GM23338 (cell line): Measurements from ENCODE around the gene KLHL40. TPM values are rescaled to one million over a fixed set of nuclear protein-coding genes. Genes with fewer than 3 reads are reported as not detected.

Experiments used
- ATAC-seq: fragments of 200-7000 bp; cut with Tn5 transposase; 3 replicates; pipeline ENCODE4 v1.9.1; 2020
- DNase-seq: peaks from one replicate; pipeline ENCODE4 v3.0.0-alpha.2; 2015; ENCODE audit warnings: low spot score
- H2AFZ ChIP-seq: fragments of 200-600 bp; sonication (generic); 2 replicates; pipeline ENCODE4 v1.8.0; 2016; ENCODE audit warnings: antibody characterized with exemption, mild to moderate bottlenecking, moderate library complexity
- H3F3A ChIP-seq: fragments of 200-600 bp; sonication (generic); replicated peaks from 2 replicates; pipeline ENCODE4 v1.8.0; 2017; ENCODE audit warnings: antibody characterized with exemption, mixed run types, low read depth
- H3K27ac ChIP-seq: fragments of 200-600 bp; sonication (generic); 2 replicates; pipeline ENCODE4 v1.6.1; 2016; ENCODE audit warnings: low read depth
- H3K27me3 ChIP-seq: fragments of 200-600 bp; sonication (generic); 2 replicates; pipeline ENCODE4 v1.8.0; 2016; ENCODE audit warnings: mild to moderate bottlenecking, mixed run types, moderate library complexity; ENCODE audit not compliant: insufficient read depth
- H3K36me3 ChIP-seq: fragments of 200-600 bp; sonication (generic); 2 replicates; pipeline ENCODE4 v1.8.0; 2016; ENCODE audit warnings: mild to moderate bottlenecking; ENCODE audit not compliant: insufficient read depth
- H3K4me1 ChIP-seq: fragments of 200-600 bp; sonication (generic); 2 replicates; pipeline ENCODE4 v1.8.0; 2016; ENCODE audit warnings: mild to moderate bottlenecking, moderate library complexity; ENCODE audit not compliant: insufficient read depth
- H3K4me2 ChIP-seq: fragments of 200-600 bp; sonication (generic); 2 replicates; pipeline ENCODE4 v1.7.1; 2017; ENCODE audit warnings: mixed run types
- H3K4me3 ChIP-seq: fragments of 200-600 bp; sonication (generic); 2 replicates; pipeline ENCODE4 v1.6.1; 2016; ENCODE audit warnings: mixed run types
- H3K79me2 ChIP-seq: fragments of 200-600 bp; sonication (generic); replicated peaks from 2 replicates; pipeline ENCODE4 v1.8.0; 2017; ENCODE audit warnings: mild to moderate bottlenecking; ENCODE audit not compliant: insufficient read depth
- H3K9me2 ChIP-seq: fragments of 200-600 bp; sonication (generic); 2 replicates; pipeline ENCODE4 v1.8.0; 2017; ENCODE audit not compliant: insufficient read depth
- H4K20me1 ChIP-seq: fragments of 200-600 bp; sonication (generic); replicated peaks from 2 replicates; pipeline ENCODE4 v1.8.0; 2017; ENCODE audit warnings: mild to moderate bottlenecking; ENCODE audit not compliant: insufficient read depth
- H3K27ac Mint-ChIP-seq: 2 replicates; pipeline ENCODE4 v1.8.0; 2020; ENCODE audit warnings: inconsistent platforms, mild to moderate bottlenecking, moderate library complexity, mixed read lengths
- H3K27me3 Mint-ChIP-seq: 3 replicates; pipeline ENCODE4 v1.8.0; 2022; ENCODE audit warnings: low read depth, mild to moderate bottlenecking, moderate library complexity, mixed read lengths, inconsistent platforms; ENCODE audit not compliant: insufficient read depth, poor library complexity
- H3K36me3 Mint-ChIP-seq: 3 replicates; pipeline ENCODE4 v1.8.0; 2021; ENCODE audit warnings: low read depth, mild to moderate bottlenecking, inconsistent platforms, moderate library complexity, mixed read lengths
- H3K4me1 Mint-ChIP-seq: 3 replicates; pipeline ENCODE4 v1.8.0; 2020; ENCODE audit warnings: mild to moderate bottlenecking, inconsistent platforms, mixed read lengths
- H3K4me3 Mint-ChIP-seq: 3 replicates; pipeline ENCODE4 v1.8.0; 2021; ENCODE audit warnings: moderate library complexity, mild to moderate bottlenecking, inconsistent platforms, mixed read lengths
- H3K9me3 Mint-ChIP-seq: 3 replicates; pipeline ENCODE4 v1.8.0; 2020; ENCODE audit warnings: moderate library complexity, mild to moderate bottlenecking, inconsistent platforms, mixed read lengths
- CREB1 ChIP-seq: fragments of 250-450 bp; sonication (Bioruptor Pico); IDR thresholded peaks from 2 replicates; pipeline ENCODE4 v1.5.0; 2020; ENCODE audit warnings: low read depth, mild to moderate bottlenecking, moderate library complexity
- CTCF ChIP-seq, 2 experiments: fragments of 200-600 bp in 1 of 2; sonication (generic) in 1 of 2; conservative IDR thresholded peaks; 2 replicates each; pipeline versions ENCODE4 v1.5.1 to v1.6.1; 2016 to 2017; ENCODE audit warnings: antibody characterized with exemption in 2 of 2, low read depth in 2 of 2, mild to moderate bottlenecking in 2 of 2, moderate library complexity in 1 of 2
- ETS1 ChIP-seq: IDR thresholded peaks from 2 replicates; pipeline ENCODE4 v1.6.1; 2016; ENCODE audit warnings: antibody characterized with exemption
- EZH2phosphoT487 ChIP-seq: fragments of 200-600 bp; sonication (generic); IDR thresholded peaks from one replicate; pipeline ENCODE4 v1.8.1; 2018; ENCODE audit warnings: antibody characterized with exemption; ENCODE audit not compliant: unreplicated experiment
- JUNB ChIP-seq: IDR thresholded peaks from one replicate; pipeline ENCODE4 v1.6.1; 2016; ENCODE audit warnings: antibody characterized with exemption; ENCODE audit not compliant: unreplicated experiment
- NANOG ChIP-seq: IDR thresholded peaks from 2 replicates; pipeline ENCODE4 v1.6.1; 2016; ENCODE audit warnings: antibody characterized with exemption, borderline replicate concordance
- POLR2AphosphoS5 ChIP-seq: IDR thresholded peaks from 2 replicates; pipeline ENCODE4 v1.6.1; 2016; ENCODE audit warnings: antibody characterized with exemption, low read depth
- STAT1 ChIP-seq: IDR thresholded peaks from one replicate; pipeline ENCODE4 v1.6.1; 2016; ENCODE audit warnings: antibody characterized with exemption; ENCODE audit not compliant: unreplicated experiment
- ZNF114 ChIP-seq: fragments of 250-450 bp; sonication (Bioruptor Pico); IDR thresholded peaks from 2 replicates; pipeline ENCODE4 v1.5.0; 2020; ENCODE audit warnings: mild to moderate bottlenecking, moderate library complexity
- ZNF331 ChIP-seq: fragments of 250-450 bp; sonication (Bioruptor Pico); IDR thresholded peaks from 2 replicates; pipeline ENCODE4 v1.5.0; 2020; ENCODE audit warnings: low read depth, mild to moderate bottlenecking, moderate library complexity
- ZNF462 ChIP-seq: fragments of 250-450 bp; sonication (Bioruptor Pico); IDR thresholded peaks from 2 replicates; pipeline ENCODE4 v1.5.0; 2020; ENCODE audit warnings: mild to moderate bottlenecking, moderate library complexity
- polyA plus RNA-seq: library from polyadenylated mRNA; unstranded; fragments of >200 nt; fragmentation: Nextera tagmentation; extraction: Ambion mirVana; gene quantifications from 2 replicates; pipeline ENCODE4 v1.2.1, GENCODE V29; 2016
- total RNA-seq: library from RNA; depleted of rRNA; stranded (reverse); fragments of >200 nt; shearing (Covaris generic); gene quantifications from 2 replicates; pipeline ENCODE4 v1.2.3, GENCODE V29; 2014

The KLHL40 gene
- total and polyA plus RNA-seq, 2 experiments from 2014 or later: not detected

- Histone ChIP-seq H3K4me3 (no peak overlapping the region), H4K20me1 (no peaks in the 10 kb centered on the region), H3K27ac (no peak overlapping the region), H3K36me3 (no peaks in the 10 kb centered on the region), H3F3A (no peaks in the 10 kb centered on the region), H3K27me3 (no peaks in the 10 kb centered on the region), H3K79me2 (no peaks in the 10 kb centered on the region), H3K9me2 (no peaks in the 10 kb centered on the region), H3K4me1 (peaks cover 7% of the 10 kb centered on the region), H2AFZ (no peak overlapping the region), H3K4me2 (no peak overlapping the region)
- Mint-ChIP-seq H3K27ac (no peak overlapping the region), H3K36me3 (peaks cover 5% of the 10 kb centered on the region; the same call in 2 of the 3 replicates), H3K9me3 (no peaks in the 10 kb centered on the region), H3K4me1 (peaks cover 14% of the 10 kb centered on the region; the same call in 1 of the 3 replicates), H3K27me3 (peaks cover 7% of the 10 kb centered on the region), H3K4me3 (no peak overlapping the region)
- DNase-seq (no peak), ATAC-seq (no peak)
- TF ChIP-seq ETS1: no peak
Measured at GRCh38 chr3:42659451-42660130, 25.7 kb upstream of the KLHL40 start.

GRCh38 chr3:42660131-42660715 is 25.1 kb upstream of the KLHL40 start:
- H3K4me3 ChIP-seq: no peak overlapping the region
- H3K27me3 Mint-ChIP-seq: peaks cover 4% of the 10 kb centered on the region
- no peaks in the 10 kb centered on the region for H3K9me3 Mint-ChIP-seq
- no peaks in the 10 kb centered on the region for H3K79me2 ChIP-seq
- H3K27me3 ChIP-seq: no peaks in the 10 kb centered on the region
- no peaks in the 10 kb centered on the region for H3K9me2 ChIP-seq
- H3K4me1 ChIP-seq: peaks cover 4% of the 10 kb centered on the region
- H3K27ac Mint-ChIP-seq: no peak overlapping the region
- no peaks in the 10 kb centered on the region for H3K36me3 ChIP-seq
- H2AFZ ChIP-seq: no peak overlapping the region
- ATAC-seq (no peak), DNase-seq (no peak)
- no peaks in the 10 kb centered on the region for H3F3A ChIP-seq
- no peak overlapping the region for H3K4me2 ChIP-seq
- H3K27ac ChIP-seq: no peak overlapping the region
- H3K4me1 Mint-ChIP-seq: peaks cover 12% of the 10 kb centered on the region; the same call in 1 of the 3 replicates
- no peak overlapping the region for H3K4me3 Mint-ChIP-seq
- no peaks in the 10 kb centered on the region for H4K20me1 ChIP-seq
- H3K36me3 Mint-ChIP-seq: peaks cover 5% of the 10 kb centered on the region; the same call in 2 of the 3 replicates
- TF ChIP-seq NANOG: no peak
- no peak for TF ChIP-seq JUNB
- TF ChIP-seq CREB1 (CRISPR knock-in tag): no peak
- no peak for TF ChIP-seq CTCF (conservative IDR thresholded peaks at IDR 0.05; ENCODE audit: low read depth in 2 of 2)
- no peak for TF ChIP-seq EZH2phosphoT487
- TF ChIP-seq ZNF114 (CRISPR knock-in tag): no peak
- TF ChIP-seq ZNF331 (CRISPR knock-in tag): no peak
- no peak for TF ChIP-seq ZNF462 (CRISPR knock-in tag)
- TF ChIP-seq STAT1: no peak
- no peak for TF ChIP-seq POLR2AphosphoS5
- no peak for TF ChIP-seq ETS1
